Adrenal gland (tissue), 5 donors: ENCODE measurements around the gene ASB2.

Experiments
- POLR2A ChIP-seq, 2 donors: fragments of 450-650 bp; IDR thresholded peaks; one replicate each; pipeline ENCODE4 v1.6.1; 2017; ENCODE audit warnings: antibody characterized with exemption in 2 of 2, mild to moderate bottlenecking in 2 of 2, moderate library complexity in 1 of 2
- TF ChIP-seq, protein P1 (sequence below), 6 experiments: fragments of 450-650 bp in 4 of 6; fragments of 200-600 bp in 2 of 6; sonication (generic) in 1 of 6; IDR thresholded peaks; 1 replicate in 5 of 6; 2 replicates in 1 of 6; pipeline versions ENCODE4 v1.5.1 to v1.8.0; 2016 to 2021; ENCODE audit warnings: antibody characterized with exemption in 6 of 6, mild to moderate bottlenecking in 2 of 6, moderate library complexity in 1 of 6
- donor health status: DM: no; HTN: no; CAD: no.

DNA sequence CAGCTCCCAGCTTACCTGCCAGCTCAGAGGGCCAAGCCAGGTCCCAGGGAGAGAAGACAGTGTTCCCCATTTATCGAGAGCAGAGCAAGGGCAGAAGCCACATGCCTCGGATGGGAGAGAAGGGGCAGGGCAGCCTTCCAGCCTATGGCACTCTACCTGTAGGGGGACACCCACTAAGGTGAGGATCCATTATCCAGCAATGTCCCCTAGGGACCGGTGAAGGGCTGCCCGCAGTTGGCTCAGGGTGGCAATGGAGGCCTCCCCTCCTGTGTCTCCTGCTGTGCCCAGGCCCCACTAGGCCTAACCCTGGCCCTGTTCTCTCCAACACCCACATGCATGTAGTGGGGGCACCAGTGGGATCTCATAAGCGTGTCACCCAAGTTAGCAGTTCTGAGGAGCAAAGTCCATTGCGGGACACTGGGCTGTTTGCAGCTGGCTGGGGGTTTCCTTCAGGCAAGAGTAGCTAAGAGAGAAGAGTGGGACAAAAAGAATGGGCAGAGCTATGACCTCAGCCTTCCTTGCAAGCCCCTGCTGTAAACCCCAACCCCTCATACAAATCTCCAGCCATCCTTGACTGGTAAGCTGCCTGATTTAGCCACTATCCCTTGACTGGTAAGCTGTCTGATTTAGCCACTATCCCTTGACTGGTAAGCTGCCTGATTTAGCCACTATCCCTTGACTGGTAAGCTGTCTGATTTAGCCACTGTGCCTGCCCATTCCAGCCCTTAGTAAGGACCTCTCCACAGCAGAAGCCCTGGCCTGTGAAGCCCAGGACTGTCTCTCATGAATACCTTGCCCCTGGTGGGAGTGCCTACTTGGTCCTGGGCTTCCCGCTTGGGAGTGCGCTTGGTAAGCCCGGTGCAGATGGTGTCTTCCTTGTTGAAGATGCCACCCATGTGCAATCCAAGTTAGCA is 5.2 kb upstream of the ASB2 start:
- TF ChIP-seq, protein P1, sequence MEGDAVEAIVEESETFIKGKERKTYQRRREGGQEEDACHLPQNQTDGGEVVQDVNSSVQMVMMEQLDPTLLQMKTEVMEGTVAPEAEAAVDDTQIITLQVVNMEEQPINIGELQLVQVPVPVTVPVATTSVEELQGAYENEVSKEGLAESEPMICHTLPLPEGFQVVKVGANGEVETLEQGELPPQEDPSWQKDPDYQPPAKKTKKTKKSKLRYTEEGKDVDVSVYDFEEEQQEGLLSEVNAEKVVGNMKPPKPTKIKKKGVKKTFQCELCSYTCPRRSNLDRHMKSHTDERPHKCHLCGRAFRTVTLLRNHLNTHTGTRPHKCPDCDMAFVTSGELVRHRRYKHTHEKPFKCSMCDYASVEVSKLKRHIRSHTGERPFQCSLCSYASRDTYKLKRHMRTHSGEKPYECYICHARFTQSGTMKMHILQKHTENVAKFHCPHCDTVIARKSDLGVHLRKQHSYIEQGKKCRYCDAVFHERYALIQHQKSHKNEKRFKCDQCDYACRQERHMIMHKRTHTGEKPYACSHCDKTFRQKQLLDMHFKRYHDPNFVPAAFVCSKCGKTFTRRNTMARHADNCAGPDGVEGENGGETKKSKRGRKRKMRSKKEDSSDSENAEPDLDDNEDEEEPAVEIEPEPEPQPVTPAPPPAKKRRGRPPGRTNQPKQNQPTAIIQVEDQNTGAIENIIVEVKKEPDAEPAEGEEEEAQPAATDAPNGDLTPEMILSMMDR (IDR thresholded peaks at IDR 0.05), result no peak
- no peak for TF ChIP-seq POLR2A (IDR thresholded peaks at IDR 0.05)
